ENCODE measurements around the gene FIBCD1.

GRCh38 chr9:130936285-130937117 is 2.5 kb downstream of the FIBCD1 start:
- TF ChIP-seq CTCF (IDR thresholded peaks at IDR 0.05), result no peak
- TF ChIP-seq EP300 (IDR thresholded peaks at IDR 0.05), result no peak
- no peak for TF ChIP-seq POLR2A (IDR thresholded peaks at IDR 0.05)

Data from suprapubic skin (tissue), 3 donors.